Measurements from ENCODE around the gene MET.

Gene MET

DNA sequence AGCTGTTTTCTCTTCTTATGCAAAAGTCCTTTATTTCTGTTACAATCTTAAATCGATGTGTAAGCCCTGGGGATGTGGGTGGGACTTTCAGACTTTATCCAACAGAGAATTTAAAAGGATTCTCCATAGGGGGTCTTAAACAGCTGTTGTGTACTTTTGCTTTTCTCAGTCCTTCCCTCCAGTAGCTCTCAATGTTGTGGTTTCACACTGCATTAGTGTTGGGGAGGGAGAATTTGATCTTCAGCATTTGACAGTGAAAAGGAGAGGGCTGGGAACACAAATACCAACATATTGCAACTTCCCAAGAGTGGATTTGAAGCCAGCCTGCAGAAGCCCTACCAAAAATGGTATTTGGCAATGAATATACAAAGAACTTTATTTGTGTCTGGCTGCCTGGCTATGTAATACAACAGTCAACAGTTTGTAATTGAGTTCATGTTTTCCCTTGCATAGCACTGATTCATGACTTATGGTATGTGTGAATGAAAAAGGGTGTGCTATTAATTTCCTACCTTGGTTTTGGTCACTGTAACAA, 110.2 kb downstream of the MET start:
- DNase-seq (ENCODE audit: low read depth, low spot score): peak; percentile 84

GRCh38 chr7:116783666-116784318, 111.8 kb downstream of the MET start:
- DNase-seq (ENCODE audit: low read depth, low spot score): no peak

GRCh38 chr7:116784647-116785046, 112.7 kb downstream of the MET start:
- DNase-seq (ENCODE audit: low read depth, low spot score): no peak

DNA sequence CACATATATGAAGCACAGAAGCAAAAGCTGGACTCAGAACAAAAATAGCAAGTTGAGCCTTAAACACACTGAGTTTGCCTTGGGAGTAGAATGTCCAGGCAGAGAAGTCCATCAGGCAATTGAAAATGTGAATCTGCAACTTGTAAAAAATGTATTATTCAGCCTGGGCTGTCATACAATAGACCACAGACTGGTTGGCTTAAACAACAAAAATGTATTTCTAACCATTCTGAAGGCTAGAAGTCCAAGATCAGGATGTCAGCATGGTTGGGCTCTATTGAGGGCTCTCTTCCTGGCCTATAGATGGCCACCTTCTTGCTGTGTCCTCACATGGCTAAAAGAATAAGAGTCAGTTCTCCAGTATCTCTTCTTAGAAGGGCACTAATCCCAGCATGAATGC, 113.8 kb downstream of the MET start:
- no peak for DNase-seq (ENCODE audit: low read depth, low spot score)

- DNase-seq (ENCODE audit: low read depth, low spot score): no peak
Observed at GRCh38 chr7:116786791-116787443, 114.9 kb downstream of the MET start.

GRCh38 chr7:116787881-116788280, 115.9 kb downstream of the MET start:
- no peak for DNase-seq (ENCODE audit: low read depth, low spot score)

DNA sequence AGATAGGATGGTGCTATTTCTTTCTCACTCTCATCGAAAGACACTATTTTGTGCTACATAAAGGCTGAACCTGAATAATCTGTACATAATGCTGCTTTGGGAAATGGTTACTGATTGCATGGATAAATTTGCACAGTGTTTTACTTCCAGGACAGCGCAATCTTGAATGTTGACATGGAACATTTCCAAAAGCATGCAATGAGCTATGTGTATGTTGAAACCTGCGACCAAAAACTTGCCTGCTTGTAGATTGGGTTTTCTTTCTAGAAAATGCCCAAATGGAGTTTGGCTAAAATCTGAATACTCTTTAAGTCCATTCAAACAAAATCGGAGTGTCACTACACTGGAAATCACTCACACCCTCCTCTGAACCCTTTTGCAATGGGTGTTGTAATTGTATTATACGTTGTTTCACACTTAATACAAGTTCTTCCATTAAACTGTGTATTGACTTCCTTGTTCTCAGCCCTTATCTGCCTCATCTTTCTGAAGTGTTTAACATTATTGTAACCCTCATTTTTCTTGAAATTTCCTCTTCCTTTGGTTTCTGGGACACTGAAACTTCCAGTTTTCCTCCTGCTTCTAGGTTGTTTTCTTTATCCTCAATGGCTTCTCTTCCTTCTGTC, 116.7 kb downstream of the MET start:
- no peak for DNase-seq (ENCODE audit: low read depth, low spot score)

GRCh38 chr7:116790025-116790424, 118.0 kb downstream of the MET start:
- no peak for DNase-seq (ENCODE audit: low read depth, low spot score)

GRCh38 chr7:116792813-116793212, 120.8 kb downstream of the MET start:
- DNase-seq (ENCODE audit: low read depth, low spot score): no peak

GRCh38 chr7:116793795-116794340, 121.9 kb downstream of the MET start:
- DNase-seq (ENCODE audit: low read depth, low spot score): no peak

DNA sequence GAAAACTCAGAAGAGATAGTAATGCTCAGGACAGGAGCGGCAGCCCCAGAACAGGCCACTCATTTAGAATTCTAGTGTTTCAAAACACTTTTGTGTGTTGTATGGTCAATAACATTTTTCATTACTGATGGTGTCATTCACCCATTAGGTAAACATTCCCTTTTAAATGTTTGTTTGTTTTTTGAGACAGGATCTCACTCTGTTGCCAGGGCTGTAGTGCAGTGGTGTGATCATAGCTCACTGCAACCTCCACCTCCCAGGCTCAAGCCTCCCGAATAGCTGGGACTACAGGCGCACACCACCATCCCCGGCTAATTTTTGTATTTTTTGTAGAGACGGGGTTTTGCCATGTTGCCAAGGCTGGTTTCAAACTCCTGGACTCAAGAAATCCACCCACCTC, 124.5 kb downstream of the MET start:
- no peak for DNase-seq (ENCODE audit: low read depth, low spot score)

DNA sequence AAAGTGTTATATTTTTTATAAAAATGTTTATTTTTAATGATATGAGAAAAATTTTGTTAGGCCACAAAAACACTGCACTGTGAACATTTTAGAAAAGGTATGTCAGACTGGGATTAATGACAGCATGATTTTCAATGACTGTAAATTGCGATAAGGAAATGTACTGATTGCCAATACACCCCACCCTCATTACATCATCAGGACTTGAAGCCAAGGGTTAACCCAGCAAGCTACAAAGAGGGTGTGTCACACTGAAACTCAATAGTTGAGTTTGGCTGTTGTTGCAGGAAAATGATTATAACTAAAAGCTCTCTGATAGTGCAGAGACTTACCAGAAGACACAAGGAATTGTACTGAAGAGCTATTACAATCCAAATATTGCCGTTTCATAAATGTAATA, 125.6 kb downstream of the MET start:
- no peak for DNase-seq (ENCODE audit: low read depth, low spot score)

GRCh38 chr7:116798232-116798631, 126.2 kb downstream of the MET start:
- DNase-seq (ENCODE audit: low read depth, low spot score): no peak

DNA sequence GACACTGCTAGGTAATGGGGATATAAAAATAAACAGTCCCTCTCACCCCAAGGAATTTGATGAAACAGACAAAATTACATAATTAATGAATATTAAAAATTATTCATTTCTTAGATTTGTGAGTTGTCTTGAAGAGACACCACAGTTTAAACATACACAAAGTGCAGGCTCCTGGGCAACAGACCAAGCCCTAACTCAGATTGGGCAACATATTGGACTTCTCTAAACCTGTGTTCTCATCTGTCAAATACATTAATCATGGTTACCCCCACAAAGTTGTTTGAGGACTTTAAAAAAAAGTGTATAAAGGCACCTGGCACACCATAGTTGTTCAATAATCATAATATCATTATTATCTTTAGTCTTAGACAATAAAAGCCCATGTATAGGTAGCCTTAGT, 127.9 kb downstream of the MET start:
- no peak for DNase-seq (ENCODE audit: low read depth, low spot score)

- DNase-seq (ENCODE audit: low read depth, low spot score): no peak
Observed at GRCh38 chr7:116800594-116800993, 128.6 kb downstream of the MET start.

DNA sequence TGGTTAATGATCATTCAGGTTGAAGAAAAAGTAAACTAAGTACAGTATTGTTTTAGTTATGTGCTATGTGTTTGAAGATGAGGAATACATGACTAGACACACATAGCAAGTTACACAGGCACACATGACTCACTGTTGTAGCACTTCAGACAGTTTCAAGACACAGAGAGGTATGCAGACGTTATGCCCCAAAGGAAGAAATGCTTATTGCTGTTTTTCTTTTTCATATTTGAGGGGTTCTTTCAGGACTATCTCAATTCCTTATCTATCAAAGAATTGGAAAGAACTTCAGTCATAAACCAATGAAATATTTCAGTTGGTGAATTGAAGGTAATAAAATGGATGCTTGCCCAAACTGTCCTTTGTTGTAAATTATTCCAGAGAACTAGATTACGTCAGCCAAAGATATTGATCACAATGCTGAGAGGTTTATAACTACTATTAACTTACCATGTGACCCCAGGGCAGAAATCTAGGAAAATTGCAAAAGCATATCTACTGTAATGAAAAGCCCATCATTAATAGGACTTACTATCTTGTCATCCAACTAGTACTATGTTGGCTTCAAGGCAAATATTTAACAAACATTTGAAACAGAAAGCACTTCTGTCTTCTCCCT, 129.2 kb downstream of the MET start:
- no peak for DNase-seq (ENCODE audit: low read depth, low spot score)

DNA sequence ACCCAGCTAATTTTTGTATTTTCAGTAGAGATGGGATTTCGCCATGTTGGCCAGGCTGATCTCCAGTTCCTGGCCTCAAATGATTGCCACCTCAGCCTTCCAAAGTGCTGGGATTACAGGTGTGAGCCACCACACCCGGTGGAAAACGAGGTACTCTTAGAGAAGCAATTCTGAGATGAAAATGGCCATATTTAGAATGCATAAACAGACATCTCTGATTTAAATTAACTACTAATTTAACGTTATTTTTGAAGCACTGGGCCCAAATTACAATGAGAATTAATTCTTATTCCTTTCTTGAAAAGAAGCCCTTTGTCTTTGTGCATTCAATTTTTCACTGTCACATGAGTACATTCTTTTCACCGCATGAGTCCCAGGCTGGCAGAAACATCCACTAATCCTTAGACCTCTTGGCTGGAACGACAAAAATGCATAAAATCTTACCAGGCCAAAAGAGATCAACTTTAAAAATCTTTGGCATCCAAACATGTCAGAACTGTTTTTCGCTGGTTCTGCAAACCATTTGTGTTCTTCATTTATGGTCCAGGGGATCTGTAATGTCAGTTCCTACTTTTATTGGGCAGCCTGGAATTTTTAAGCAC, 130.2 kb downstream of the MET start:
- no peak for DNase-seq (ENCODE audit: low read depth, low spot score)

DNA sequence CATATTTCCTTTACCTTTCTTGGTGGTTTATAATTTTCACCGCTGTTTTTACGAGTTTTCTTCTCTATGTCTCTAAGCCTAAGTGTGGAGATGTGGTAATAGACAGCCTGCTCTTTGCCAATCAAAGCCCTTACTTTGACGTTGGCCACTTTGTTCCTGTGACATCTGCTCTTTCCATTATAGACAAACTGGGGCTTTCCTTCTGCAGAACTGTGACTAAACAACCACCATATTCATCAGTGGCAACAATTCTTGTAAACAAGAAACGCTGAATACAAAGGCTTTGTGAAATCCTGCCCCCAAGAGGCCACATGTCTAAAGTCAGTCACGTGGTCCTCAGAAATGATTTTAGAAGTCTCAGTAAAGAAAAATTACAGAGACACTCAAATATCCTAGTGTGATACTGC, 130.8 kb downstream of the MET start:
- no peak for DNase-seq (ENCODE audit: low read depth, low spot score)

- DNase-seq (ENCODE audit: low read depth, low spot score): no peak
Observed at GRCh38 chr7:116804471-116804870, 132.5 kb downstream of the MET start.

DNA sequence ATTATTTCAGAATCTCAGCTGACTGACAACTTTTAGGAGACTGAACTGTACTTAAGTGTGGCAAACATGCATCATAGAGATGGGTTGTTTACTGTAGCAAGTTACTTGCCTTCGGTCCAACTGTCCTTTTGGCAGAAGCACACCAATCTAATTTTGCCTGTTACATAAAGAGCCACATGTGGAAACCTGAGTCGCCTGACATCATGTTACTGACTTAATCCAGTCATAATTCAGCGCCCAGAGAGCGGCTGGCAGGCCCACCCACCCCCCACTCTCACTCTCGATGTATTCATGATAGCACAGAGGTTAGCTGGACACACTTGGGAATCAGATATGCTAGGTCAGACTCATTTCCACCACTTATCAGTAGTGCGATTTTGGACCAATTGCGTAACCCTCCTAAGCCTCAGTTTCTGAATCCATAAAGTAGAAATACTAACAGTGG, 133.1 kb downstream of the MET start:
- DNase-seq (ENCODE audit: low read depth, low spot score): no peak

GRCh38 chr7:116806046-116806944, 134.3 kb downstream of the MET start:
- no peak for DNase-seq (ENCODE audit: low read depth, low spot score)

All from smooth muscle cell of the brain vasculature (primary cell).